CD4-positive, alpha-beta T cell treated with Interferon alpha-2 for 1 hour (primary cell): ENCODE data around the gene CTF1.
A peak's percentile ranks its signal among the peaks of the same experiment; 100 is the strongest.

Experiments
- DNase-seq, 2 donors: peaks; one replicate each; pipeline ENCODE4 v3.0.0-alpha.2; 2020 to 2022

The CTF1 gene

DNA sequence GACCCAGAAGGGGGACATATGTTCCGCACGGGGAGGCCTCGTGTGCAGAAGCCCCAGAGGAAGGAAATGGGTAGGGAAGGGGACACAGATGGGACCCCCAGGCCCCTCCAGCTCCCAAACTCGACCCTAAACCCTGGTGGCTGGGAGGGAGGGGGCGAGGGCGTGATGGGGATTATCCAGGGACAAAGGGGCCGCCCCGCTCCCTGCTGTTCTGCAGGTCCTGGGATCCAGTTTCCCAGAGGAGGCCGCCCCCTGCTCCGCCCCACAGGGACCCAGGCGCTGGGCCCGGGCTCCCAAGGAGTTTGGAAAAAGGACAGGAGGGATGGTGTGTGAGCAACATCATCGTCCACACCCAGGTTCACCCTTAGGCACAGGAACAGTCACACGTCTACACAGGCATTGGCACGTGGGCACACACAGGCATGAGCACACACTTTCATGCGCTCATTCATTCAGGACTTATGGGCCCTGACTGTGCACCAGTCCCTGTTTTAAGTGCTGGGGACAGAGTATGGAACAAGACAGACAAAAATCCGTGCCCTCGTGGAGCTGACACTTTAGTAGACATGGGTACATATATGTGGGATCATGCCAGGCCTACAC, 14.1 kb downstream of the CTF1 start:
- DNase-seq: no peak

DNA sequence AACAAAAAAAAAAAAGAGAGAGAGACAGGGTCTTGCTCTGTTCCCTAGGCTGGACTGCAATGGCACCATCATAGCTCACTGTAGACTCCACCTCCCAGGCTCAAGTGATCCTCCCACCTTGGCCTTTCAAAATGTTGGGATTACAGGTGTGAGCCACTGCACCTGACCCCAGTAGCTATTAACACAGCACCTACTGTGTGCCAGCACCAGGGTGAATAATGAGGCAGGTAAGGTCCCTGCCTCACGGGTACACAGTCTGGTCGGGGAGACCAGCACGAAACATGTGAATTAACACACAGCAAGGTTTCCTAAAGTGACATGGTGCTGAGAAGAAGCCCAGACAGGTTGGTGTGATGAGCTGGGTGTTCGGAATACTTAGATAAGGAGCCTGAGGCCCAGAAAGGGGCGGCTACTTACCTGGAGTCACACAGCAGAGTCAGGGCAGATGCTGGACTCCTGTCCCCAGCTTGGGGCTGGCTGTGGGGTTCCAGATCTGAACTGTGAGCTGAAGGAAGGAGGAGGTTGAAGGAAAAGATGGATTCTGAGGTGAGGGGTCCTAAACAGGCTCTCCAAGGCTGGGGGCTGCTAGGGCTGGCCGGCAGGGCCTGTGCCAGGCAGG, 16.5 kb downstream of the CTF1 start:
- no peak for DNase-seq

DNA sequence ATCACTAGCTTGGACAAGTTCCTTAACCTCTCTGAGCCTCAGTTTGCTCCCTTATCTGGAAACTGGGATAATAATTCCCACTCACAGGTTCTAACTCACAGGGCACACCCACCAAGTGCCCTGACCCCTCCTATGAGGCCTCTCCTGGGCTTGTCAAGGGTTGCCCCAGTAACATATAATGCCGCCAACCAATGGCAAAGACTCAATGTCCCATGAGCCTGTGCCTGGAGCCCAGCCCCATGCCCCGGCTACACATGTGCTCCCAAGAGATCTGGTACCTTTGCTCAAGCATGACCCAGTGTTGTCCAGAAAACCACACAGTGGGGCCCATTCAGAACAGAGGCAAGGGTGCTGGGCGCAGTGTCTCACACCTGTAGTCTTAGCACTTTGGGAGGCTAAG, 18.4 kb downstream of the CTF1 start:
- no peak for DNase-seq

DNA sequence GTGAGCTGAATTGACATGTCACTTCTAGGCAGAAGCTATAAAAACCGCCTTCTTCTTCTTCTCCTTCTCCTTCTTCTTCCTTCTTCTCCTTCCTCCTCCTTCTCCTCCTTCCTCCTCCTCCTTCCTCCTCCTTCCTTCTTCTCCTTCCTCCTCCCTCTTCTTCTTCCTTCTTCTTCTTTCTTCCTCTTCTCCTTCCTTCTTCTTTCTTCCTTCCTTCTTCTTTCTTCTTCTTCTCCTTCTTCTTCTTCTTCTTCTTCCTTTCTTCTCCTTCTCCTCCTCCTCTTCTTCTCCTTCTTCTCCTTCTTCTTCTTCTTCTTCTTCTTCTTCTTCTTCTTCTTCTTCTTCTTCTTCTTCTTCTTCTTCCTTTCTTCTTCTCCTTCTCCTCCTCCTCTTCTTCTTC, 22.2 kb downstream of the CTF1 start:
- DNase-seq: no peak

DNA sequence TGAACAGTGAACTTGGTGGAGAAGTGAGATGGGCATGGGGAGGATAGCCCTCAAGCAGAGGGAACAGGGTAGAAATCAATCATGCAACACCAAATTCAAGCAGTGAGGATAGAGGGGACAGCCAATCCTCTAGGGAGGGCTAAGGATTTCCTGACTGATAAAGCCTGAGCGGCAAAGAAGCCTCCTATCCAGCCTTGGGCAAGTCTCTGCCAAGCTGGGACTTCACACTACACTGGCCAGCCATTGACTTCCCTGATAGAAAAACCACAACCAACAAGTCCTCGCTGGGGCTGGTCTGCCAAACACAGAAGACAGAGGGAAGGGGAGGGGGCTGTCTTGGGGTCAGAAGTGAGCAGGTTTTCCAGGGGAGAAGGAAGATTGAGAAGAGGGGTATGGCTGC, 24.5 kb downstream of the CTF1 start:
- no peak for DNase-seq

DNA sequence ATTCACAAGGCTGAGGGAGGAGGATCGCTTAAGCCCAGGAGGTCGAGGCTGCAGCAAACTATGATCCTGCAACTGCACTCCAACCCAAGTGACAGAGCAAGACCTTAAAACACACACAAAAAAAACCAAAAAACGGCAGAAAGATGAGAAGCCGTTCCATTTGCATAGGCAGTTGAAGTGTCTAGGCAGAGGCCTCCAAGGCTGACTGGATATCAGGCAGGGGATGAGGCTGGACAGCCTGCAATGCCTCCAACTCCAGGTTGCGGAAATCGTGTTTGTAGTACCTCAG, 25.0 kb downstream of the CTF1 start:
- DNase-seq: no peak

DNA sequence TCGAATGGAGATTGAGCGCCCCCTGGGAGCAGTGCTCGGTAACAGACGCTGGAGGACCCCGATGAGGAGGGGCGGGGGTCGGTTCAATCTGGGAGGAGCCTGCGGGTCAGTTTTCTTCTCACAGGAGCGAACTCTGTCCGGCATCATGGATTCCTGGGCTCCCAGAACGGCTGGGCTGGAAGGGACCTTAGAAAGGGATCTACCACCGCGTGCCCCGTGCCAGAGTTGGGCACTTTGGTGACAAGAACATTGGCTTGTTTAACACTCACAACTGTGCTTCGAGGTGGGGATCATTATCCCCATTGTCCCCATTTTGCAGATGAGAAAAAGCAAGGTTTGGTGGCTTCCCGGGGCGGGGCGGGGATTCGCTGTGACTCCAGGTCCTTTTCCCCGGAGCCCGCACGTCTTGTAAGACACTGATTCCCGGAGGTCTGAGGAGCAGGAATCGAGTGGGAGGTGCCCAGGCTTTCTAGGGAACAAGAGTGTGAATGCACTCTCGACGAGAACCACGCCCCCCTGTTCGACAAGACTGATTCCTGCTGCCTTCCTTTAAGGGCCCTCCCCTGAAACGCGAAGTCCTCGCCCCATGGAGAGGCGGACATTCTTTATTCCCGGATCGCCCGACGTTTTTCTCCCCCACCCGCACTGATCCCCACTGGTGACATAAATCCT, 25.5 kb downstream of the CTF1 start:
- peak; percentile 86 to 90 for DNase-seq

DNA sequence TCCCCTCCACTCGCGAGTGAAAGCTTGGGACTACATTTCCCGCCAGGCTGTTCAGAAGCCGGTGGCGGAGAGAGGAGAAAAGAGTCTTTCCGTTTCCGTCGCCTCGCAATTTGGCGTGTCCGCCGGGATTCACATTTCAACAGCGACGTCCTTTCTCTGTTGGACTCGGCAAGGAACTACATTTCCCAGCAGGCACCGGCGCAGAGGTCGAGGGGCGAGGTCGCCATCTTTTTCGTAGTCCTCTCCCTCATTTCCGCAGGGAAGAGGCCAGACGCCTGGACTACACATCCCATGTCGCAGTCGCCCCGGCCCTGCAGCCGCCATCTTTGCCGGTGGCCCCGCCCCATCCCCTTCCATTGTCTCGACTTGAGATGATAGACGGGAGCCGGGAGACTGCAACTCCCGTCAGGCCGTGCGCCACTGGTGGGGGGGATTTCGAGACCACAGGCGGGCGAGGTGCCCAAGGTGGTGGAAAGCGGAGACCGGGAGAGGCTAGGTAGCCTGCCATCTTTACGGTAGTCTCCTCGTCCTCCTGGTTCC, 26.1 kb downstream of the CTF1 start:
- peak; percentile 100 for DNase-seq

DNA sequence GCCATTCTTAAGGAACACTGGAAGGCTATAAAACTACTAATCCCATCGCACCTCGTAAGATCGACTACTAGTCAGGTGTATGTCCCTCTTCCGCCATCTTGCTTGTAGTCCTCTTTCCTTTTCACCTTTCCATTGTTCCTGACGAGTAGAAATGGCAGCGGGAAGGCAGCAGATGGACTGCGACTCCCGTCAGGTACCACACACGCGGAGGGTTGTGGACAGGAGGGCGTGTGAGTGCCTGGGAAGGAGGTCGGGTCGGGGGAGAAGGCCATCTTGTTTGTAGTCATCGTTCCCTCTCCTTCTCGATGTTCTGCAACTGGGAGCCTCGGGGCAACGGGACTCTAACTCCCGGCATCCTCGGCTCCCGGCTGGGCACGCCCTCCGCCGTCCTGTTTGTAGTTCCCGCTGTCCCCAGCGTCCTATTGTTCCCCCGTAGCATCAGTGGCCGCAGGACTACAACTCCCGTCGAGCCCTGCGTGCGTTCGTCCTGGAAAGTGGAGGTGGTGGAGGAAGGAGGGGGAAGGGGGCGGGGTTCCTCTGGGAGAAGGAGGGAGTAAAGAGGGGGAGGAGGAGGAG, 26.6 kb downstream of the CTF1 start:
- DNase-seq: peak; percentile 97 to 98

DNA sequence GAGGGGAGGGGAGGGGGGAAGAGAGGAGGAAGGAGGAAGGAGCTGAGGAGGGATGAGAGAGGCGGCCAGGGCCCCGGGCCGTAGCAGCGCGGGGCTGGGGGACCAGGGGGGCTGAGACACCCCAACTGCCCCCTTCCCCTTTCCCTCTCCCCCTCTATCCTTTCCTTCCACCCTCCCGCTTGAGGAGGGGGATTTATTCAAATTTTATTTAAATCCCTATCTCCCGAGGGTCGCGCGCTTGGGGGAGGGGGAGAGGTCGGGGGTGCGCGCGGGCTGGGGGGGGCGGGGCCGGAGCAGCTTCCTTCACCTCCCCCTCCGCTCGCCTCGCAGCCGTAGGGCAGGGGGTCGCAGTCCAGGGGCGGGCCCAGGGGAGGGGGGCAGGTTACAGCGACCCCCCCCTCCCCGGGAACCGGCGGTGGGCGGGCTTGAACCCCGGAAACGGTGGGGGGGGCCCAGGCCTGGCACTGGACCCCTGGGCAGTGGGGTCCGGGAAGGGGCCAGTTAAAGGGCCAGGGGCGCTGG, 27.2 kb downstream of the CTF1 start, which contains the start of gene FBXL19:
FBXL19 (plus strand) TSS at position 19 of the 522 bp plus-strand sequence. CDS start 2,183 bp downstream, outside the sequence.
- DNase-seq: no peak

DNA sequence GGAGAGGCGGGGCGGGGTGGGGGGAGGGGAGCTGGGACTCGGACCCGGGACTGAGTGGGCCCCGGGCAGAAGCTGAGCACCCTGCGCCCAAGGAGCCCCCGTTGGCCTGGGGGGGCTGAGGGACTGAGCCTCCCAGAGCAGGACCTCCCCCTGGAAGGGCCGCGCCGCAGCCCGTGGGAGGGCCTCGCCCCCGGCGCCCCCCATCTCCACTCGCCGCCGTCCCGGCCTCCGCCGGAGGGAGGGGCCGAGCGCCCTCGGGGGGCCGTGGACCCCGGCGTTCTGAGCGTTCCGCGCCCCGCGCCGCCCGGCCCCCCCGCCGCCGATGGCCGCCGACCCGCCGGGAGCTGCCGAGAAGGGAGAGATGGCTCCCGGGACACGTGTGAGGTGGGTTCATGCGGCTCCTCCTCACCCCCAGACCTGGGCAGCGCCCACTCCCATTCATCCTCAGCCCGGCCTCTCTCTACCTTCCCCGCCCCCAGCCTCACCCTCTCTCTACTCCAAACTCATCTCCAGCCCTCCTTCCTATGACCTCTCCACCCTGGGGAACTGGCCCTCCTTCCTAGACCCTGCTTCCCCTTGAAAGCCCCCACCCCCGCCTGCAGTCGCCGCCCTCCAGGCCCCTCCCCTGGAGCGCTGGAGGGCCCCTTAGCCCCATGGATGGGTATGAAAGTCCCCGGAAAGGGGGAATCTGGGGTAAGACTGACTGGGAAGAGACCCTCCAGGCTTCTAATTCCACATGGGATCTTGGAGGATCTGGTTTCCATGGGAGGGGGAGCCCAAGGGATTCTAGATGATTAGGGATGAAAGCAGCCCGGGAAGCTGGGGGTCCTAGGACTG, 27.9 kb downstream of the CTF1 start:
- DNase-seq: no peak

DNA sequence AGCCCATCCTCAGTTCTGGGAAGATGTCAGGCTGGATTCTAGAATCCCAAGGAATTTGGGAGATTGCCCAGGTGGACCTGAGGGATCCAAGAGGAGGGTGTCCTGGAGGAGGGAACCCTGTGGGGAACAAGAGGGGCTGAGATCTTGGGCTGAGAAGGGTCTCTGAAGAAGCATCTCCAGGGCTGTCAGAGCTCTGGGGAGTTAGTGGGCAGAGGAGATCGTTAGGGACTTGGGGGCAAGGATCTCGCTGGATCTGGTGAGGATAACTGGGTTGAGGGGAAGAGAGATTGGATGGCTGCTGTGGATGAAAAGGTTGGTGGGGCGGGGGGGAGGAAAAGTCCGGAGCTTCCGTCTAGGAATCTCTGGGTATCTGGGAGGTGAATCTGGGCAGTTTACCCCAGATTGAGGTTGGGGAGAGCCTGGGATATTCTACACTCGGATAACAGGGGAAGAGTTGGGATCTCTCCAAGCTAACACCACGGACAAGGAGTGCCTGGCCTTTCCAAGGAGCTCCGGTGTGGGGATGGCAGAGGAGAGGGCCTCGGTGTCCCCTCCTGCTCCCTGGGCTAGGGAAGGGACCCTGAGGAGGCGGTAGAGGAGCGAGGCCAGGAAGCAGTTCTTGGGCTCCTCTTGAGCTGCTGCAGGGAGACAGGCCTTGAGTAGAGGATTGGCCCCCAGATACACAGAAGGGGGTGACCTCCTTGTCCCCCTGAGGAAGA, 28.7 kb downstream of the CTF1 start:
- DNase-seq: no peak

DNA sequence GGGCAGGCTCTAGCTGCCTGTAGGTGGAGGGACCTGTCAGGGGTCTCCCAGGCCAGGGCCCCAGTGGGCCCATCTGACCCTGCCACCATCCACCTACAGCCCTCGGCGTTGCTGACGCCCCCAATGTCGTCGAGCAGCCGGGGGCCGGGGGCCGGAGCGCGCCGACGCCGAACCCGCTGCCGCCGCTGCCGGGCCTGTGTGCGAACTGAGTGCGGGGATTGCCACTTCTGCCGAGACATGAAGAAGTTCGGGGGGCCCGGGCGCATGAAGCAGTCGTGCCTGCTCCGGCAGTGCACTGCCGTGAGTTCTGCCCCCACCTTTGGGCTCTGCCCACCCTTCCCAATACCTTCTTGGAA, 29.2 kb downstream of the CTF1 start:
- no peak for DNase-seq

DNA sequence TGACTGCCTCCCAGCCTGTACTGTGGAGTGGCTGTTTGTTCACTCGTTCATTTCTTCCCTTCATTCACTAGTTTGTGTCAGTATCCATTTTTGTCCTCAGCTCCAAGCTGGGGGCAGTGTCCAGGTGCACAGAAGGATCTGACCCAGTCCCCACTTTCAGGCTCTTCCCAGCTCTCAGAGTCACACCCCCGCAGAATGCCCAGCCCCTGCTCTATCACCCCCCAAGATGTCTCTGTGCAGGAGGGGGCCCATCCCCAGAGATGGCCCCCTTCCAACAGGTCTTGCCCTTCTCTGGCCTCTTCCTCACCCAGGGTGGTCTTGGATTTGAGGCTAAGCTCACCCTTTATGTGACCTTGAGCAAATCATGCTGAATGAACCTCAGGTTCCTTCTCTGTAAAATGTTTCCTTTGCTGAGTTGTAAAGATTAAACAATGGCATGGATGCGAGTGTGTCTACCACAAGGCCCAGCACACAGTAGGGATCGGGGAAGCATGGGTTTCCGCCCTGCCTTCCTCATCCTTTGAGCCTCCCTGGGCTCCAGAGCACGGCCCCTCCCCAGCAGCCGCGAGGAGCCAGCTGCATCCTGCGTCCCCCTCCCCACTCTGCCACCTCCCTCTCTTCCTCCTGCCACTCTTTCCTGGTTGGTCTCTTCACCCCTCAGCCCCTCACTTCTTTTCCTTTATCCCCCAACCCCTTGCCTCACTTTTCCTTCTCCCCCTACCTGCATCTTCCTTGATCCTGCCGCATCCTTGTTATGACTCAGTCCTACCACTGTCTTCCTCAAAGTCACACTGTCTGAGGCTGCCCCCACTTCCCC, 29.8 kb downstream of the CTF1 start:
- DNase-seq: no peak

DNA sequence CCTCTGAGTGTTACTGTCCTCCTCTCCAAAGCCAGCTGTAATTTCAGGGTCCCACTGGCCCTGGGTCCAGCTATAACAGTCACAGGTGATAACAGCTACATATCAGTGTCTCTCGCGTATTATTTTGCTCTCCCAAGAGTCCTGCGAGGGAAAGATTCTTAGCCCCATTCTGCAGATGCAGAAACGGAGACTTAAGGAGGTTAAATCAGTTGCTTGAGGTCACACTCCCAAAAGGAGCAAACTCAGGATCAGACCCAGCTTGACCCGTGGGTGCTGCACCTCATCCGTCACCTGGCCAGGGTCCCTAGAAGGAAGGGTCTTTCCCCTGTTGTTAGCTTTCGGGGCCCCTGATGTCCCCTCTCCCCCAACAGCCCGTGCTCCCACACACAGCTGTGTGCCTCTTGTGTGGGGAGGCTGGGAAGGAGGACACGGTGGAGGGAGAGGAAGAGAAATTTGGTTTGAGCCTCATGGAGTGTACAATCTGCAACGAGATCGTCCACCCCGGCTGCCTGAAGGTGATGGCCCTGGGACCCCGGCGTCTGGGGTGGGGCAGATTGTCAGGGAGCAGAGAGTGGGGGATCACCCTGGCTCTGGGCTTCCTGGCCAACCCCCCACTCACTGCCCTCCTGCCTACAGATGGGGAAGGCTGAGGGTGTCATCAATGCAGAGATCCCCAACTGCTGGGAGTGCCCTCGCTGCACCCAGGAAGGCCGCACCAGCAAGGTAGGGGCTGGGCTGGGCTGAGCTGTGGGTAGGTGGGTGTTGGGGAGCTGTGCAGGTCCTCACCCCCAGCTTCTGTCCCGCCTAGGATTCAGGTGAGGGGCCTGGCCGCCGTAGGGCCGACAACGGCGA, 30.7 kb downstream of the CTF1 start:
- no peak for DNase-seq

DNA sequence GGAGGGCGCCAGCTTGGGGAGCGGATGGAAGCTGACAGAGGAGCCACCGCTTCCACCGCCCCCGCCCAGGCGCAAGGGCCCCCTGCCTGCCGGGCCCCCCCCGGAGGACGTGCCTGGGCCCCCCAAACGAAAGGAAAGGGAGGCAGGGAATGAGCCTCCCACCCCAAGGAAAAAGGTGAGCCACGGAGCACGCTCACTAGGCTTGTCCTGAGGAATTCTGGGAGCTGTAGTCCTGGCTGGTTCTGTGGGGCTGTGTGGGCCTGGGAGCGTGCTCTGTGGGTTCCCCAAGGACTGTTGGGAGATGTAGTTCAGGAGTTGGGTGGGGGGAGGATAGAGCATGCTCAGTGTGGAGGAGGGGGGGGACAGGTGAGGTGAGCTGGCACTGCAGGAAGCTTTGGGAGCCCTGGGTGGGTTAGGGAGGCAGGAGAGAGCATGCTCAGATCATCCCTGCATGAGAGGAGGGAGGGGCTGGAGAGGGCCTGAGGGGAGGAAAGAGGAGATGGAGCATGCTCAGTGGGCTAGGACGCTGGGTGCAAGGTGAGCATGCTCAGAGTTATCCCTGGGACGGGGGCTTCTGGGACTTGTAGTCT, 31.5 kb downstream of the CTF1 start:
- peak; percentile 46 to 59 for DNase-seq

DNA sequence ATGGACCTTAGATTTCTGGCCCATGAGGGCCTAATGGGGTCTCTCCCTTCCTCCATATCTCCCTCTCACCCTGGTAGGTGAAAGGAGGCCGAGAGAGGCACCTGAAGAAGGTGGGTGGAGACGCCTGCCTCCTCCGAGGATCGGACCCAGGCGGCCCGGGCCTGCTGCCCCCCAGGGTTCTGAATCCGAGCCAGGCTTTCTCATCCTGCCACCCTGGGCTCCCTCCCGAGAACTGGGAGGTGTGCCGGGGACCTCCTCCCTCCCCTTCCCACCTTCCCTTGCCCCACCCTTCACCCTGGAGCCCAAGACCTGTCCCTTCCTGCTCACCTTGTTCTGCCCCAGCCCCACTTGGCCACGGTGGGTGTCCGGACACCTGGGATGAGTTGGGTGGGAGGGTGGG, 32.0 kb downstream of the CTF1 start:
- DNase-seq: no peak

DNA sequence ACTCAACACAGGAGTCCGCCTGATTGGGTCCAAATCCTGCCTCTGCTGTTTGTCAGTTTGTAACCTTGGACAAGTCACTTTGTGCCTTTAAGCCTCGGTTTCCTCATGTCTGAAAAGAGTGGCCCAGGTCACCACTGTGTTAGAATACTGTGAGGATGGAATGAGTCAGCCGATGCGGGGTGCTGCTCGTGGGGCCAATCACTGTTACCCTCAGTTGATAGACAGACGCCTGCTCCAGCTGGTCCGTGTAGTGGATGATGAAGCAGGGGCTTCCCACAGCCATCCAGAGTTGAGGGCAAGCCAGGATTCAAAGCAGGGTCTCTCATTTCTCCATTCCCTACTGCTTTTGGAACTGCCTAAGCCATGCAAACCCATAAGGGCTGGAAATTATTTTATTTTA, 32.8 kb downstream of the CTF1 start:
- no peak for DNase-seq

DNA sequence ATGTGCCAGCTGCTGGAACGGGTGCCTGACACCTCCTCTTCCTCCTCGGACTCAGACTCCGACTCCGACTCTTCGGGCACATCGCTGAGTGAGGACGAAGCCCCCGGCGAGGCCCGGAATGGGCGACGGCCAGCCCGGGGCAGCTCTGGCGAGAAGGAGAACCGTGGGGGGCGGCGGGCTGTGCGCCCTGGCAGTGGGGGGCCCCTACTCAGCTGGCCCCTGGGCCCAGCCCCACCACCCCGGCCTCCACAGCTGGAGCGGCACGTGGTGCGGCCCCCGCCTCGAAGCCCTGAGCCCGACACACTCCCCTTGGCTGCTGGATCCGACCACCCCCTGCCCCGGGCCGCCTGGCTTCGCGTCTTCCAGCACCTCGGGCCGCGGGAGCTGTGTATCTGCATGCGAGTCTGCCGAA, 33.8 kb downstream of the CTF1 start:
- no peak for DNase-seq

DNA sequence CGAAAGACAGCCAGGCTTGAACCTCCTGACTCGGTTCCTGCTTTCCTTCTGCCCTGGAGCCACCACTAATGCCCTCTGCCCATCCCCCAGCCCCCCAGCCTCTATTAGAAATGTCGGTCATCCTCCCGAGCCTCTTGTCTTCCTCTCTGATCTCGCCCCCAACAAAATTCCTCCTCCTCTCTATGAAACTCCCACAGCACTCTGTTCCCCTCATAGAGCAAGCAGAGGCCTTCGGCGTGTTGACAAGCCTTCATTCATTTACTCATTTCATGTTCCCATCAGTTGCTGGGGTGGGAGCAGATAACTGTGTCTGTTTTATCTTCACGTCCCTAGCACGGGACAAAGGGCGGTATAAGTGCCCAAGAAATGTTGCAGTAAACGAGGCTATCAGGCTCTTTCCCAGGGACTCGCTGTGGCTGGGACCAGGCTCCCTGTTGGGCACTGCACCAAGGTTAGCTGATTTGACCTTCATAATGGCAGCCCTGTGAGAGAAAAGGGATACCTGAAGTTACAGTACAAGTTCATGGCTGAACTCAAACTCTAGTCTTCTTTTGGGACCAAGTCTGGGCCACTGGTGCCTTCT, 34.7 kb downstream of the CTF1 start:
- no peak for DNase-seq
